Esophagus squamous epithelium (tissue), 4 donors: ENCODE measurements around the gene FAM186B.

Source experiments
- POLR2A ChIP-seq, 4 donors: fragments of 450-650 bp; IDR thresholded peaks; one replicate each; pipeline ENCODE4 v1.6.1; 2017; ENCODE audit warnings: antibody characterized with exemption in 4 of 4, mild to moderate bottlenecking in 4 of 4, moderate library complexity in 3 of 4
- TF ChIP-seq, protein P1 (sequence below), 6 experiments: fragments of 450-650 bp in 4 of 6; fragments of 200-600 bp in 2 of 6; sonication (generic) in 2 of 6; IDR thresholded peaks; one replicate each; pipeline ENCODE4 v1.5.1; 2016 to 2019; ENCODE audit warnings: antibody characterized with exemption in 6 of 6, mild to moderate bottlenecking in 4 of 6, moderate library complexity in 4 of 6

DNA sequence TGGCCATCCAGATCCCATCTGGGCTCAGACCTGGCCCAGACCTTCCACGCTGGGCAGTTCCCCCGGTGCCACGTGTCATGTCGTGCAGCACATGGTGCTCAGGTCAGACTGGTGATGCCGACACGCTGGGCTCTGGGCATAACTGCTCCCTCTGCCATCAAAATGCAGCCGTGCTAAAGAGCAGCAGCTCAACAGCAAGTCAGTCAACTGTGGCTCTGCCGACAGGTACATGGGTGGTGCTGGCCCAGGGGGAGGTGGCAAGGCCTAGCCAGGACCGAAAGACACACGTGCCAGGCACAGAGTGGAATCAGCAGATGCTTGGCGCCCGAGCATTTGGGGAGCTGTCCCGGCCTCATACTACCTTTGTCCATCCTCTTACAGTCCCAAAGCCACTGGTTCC, 39.1 kb downstream of the FAM186B start:
- TF ChIP-seq, protein P1, sequence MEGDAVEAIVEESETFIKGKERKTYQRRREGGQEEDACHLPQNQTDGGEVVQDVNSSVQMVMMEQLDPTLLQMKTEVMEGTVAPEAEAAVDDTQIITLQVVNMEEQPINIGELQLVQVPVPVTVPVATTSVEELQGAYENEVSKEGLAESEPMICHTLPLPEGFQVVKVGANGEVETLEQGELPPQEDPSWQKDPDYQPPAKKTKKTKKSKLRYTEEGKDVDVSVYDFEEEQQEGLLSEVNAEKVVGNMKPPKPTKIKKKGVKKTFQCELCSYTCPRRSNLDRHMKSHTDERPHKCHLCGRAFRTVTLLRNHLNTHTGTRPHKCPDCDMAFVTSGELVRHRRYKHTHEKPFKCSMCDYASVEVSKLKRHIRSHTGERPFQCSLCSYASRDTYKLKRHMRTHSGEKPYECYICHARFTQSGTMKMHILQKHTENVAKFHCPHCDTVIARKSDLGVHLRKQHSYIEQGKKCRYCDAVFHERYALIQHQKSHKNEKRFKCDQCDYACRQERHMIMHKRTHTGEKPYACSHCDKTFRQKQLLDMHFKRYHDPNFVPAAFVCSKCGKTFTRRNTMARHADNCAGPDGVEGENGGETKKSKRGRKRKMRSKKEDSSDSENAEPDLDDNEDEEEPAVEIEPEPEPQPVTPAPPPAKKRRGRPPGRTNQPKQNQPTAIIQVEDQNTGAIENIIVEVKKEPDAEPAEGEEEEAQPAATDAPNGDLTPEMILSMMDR (IDR thresholded peaks at IDR 0.05), result no peak
- no peak for TF ChIP-seq POLR2A (IDR thresholded peaks at IDR 0.05)
